OCI-M2 (cell line): ENCODE measurements around the gene PTTG1.
"Not testable (repeated sequence)": the region's sequence is repeated elsewhere in the genome, so short reads cannot be mapped to it uniquely, and the experiment has no call there.

Experiments used
- DNase-seq: peaks from one replicate; lab custom pipeline; 2025; ENCODE audit not compliant: unreplicated experiment; lab: John Stamatoyannopoulos, UW

PTTG1 gene

GRCh38 chr5:160420331-160420610 lies 1.4 kb upstream of the PTTG1 start:
- no peak for DNase-seq

- DNase-seq, result no peak
Measured at GRCh38 chr5:160423099-160423498, 1.4 kb downstream of the PTTG1 start.

GRCh38 chr5:160427607-160428006 lies 6.0 kb downstream of the PTTG1 start:
- DNase-seq, result no peak

- no peak for DNase-seq
Measured at GRCh38 chr5:160432196-160432595, 10.5 kb downstream of the PTTG1 start.

- DNase-seq, result no peak
Measured at GRCh38 chr5:160432787-160433186, 11.1 kb downstream of the PTTG1 start.

- no peak for DNase-seq
Measured at GRCh38 chr5:160434022-160434531, 12.4 kb downstream of the PTTG1 start.

GRCh38 chr5:160435532-160435931 lies 13.9 kb downstream of the PTTG1 start:
- no peak for DNase-seq

GRCh38 chr5:160436017-160436416 lies 14.4 kb downstream of the PTTG1 start:
- no peak for DNase-seq

GRCh38 chr5:160436661-160437060 lies 15.0 kb downstream of the PTTG1 start:
- not testable (repeated sequence) for DNase-seq

- no peak for DNase-seq
Measured at GRCh38 chr5:160437271-160437670, 15.6 kb downstream of the PTTG1 start.

GRCh38 chr5:160438316-160439204 lies 16.9 kb downstream of the PTTG1 start:
- DNase-seq, result peak; percentile 25

GRCh38 chr5:160439205-160439600 lies 17.5 kb downstream of the PTTG1 start:
- peak; percentile 72 for DNase-seq

GRCh38 chr5:160441311-160441781 lies 19.7 kb downstream of the PTTG1 start:
- DNase-seq, result no peak

GRCh38 chr5:160442824-160443431 lies 21.3 kb downstream of the PTTG1 start:
- no peak for DNase-seq

GRCh38 chr5:160444407-160444806 lies 22.8 kb downstream of the PTTG1 start:
- DNase-seq, result no peak

GRCh38 chr5:160445132-160445531 lies 23.5 kb downstream of the PTTG1 start:
- no peak for DNase-seq

GRCh38 chr5:160445751-160446150 lies 24.1 kb downstream of the PTTG1 start:
- no peak for DNase-seq

- DNase-seq, result no peak
Measured at GRCh38 chr5:160448886-160449285, 27.2 kb downstream of the PTTG1 start.

- DNase-seq, result no peak
Measured at GRCh38 chr5:160449458-160449857, 27.8 kb downstream of the PTTG1 start.

GRCh38 chr5:160450164-160450932 lies 28.7 kb downstream of the PTTG1 start:
- DNase-seq, result no peak

- no peak for DNase-seq
Measured at GRCh38 chr5:160451281-160451680, 29.6 kb downstream of the PTTG1 start.

- no peak for DNase-seq
Measured at GRCh38 chr5:160452036-160452435, 30.4 kb downstream of the PTTG1 start.
